Keratinocyte (primary cell): ENCODE measurements around the gene GPATCH4. TPM values are rescaled to one million over a fixed set of nuclear protein-coding genes. Genes with fewer than 3 reads are reported as not detected.

ENCODE experiments used
- DNase-seq: peaks from one replicate; pipeline ENCODE4 v3.0.0-alpha.2; 2011; ENCODE audit warnings: low read depth, missing footprints, low spot score
- FAIRE-seq: peaks from 2 replicates; lab custom pipeline; 2011; peaks lifted over from hg19 to GRCh38; lab: Jason Lieb, UNC
- H2AFZ ChIP-seq: 2 replicates; pipeline ENCODE4 v1.6.0; 2012; ENCODE audit warnings: low read length, control low read depth, inconsistent platforms; ENCODE audit not compliant: control insufficient read depth
- H3K27ac ChIP-seq: 2 replicates; pipeline ENCODE4 v1.5.1; 2011; ENCODE audit warnings: low read length; ENCODE audit not compliant: control insufficient read depth, insufficient read depth
- H3K27me3 ChIP-seq: 3 replicates; pipeline ENCODE4 v1.6.0; 2011; ENCODE audit warnings: low read length; ENCODE audit not compliant: control insufficient read depth, insufficient read depth; ENCODE audit errors: extremely low read depth
- H3K36me3 ChIP-seq, 2 experiments: 2 replicates in 1 of 2; 3 replicates in 1 of 2; pipeline ENCODE4 v1.5.1; 2011; ENCODE audit warnings: low read length in 2 of 2, mild to moderate bottlenecking in 1 of 2; ENCODE audit not compliant: control insufficient read depth in 2 of 2, insufficient read depth in 2 of 2; ENCODE audit errors: extremely low read depth in 1 of 2
- H3K4me1 ChIP-seq: 3 replicates; pipeline ENCODE4 v1.5.1; 2011; ENCODE audit warnings: low read length; ENCODE audit not compliant: control insufficient read depth, insufficient read depth; ENCODE audit errors: extremely low read depth
- H3K4me2 ChIP-seq: 3 replicates; pipeline ENCODE4 v1.6.0; 2011; ENCODE audit warnings: low read depth, low read length; ENCODE audit not compliant: control insufficient read depth, insufficient read depth; ENCODE audit errors: extremely low read depth
- H3K4me3 ChIP-seq, 3 experiments: fragments of 200-600 bp in 1 of 3; sonication (generic) in 1 of 3; 2 replicates in 2 of 3; 3 replicates in 1 of 3; pipeline ENCODE4 v1.5.1; 2011 to 2016; ENCODE audit warnings: low read length in 3 of 3, mild to moderate bottlenecking in 3 of 3, control low read depth in 2 of 3, inconsistent platforms in 1 of 3, low read depth in 1 of 3, mixed read lengths in 1 of 3, mixed run types in 1 of 3, moderate library complexity in 1 of 3; ENCODE audit not compliant: control insufficient read depth in 2 of 3, insufficient read depth in 2 of 3; ENCODE audit errors: extremely low read depth in 1 of 3
- H3K79me2 ChIP-seq: 2 replicates; pipeline ENCODE4 v1.6.0; 2012; ENCODE audit warnings: low read length; ENCODE audit not compliant: control insufficient read depth, insufficient read depth
- H3K9ac ChIP-seq: 3 replicates; pipeline ENCODE4 v1.6.0; 2011; ENCODE audit warnings: low read length; ENCODE audit not compliant: control insufficient read depth, insufficient read depth; ENCODE audit errors: extremely low read depth
- H3K9me1 ChIP-seq: 3 replicates; pipeline ENCODE4 v1.6.0; 2011; ENCODE audit warnings: low read length; ENCODE audit not compliant: control insufficient read depth, insufficient read depth; ENCODE audit errors: extremely low read depth
- H3K9me3 ChIP-seq: 2 replicates; pipeline ENCODE4 v1.5.1; 2012; ENCODE audit warnings: low read depth, low read length; ENCODE audit not compliant: control insufficient read depth
- H4K20me1 ChIP-seq: 3 replicates; pipeline ENCODE4 v1.6.0; 2011; ENCODE audit warnings: low read length; ENCODE audit not compliant: control insufficient read depth, insufficient read depth; ENCODE audit errors: extremely low read depth
- EZH2 ChIP-seq: IDR thresholded peaks from one replicate; pipeline ENCODE4 v1.6.1; 2012; ENCODE audit warnings: inconsistent platforms, mild to moderate bottlenecking, low read length, moderate library complexity
- dilution Hi-C: fragments of 300-500 bp; cut with MboI; formaldehyde crosslinking; loops from one replicate; pipeline ENCODE4 v1.7.0; 2020; ENCODE audit warnings: low sequenced_read_pairs; ENCODE audit not compliant: extremely low pct_ligation_motif_present
- polyA plus RNA-seq, 5 experiments: library from polyadenylated mRNA; depleted of rRNA in 3 of 5; stranded (reverse) in 3 of 5; stranded (forward) in 1 of 5; unstranded in 1 of 5; fragments of >200 nt; gene quantifications; 1 replicate in 1 of 5; 2 replicates in 3 of 5; 3 replicates in 1 of 5; pipeline versions ENCODE4 v1.2.1 to v1.2.3, GENCODE V29; 2011 to 2012; ENCODE audit warnings: missing spikeins in 2 of 5, low read depth in 1 of 5, low replicate concordance in 1 of 5
- TF ChIP-seq, protein P1 (sequence below), 3 experiments: IDR thresholded peaks in 1 of 3; conservative IDR thresholded peaks in 1 of 3; optimal IDR thresholded peaks in 1 of 3; 2 replicates in 2 of 3; 3 replicates in 1 of 3; pipeline versions ENCODE3 to v1.5.1; 2011; ENCODE audit warnings: low read length in 3 of 3, mild to moderate bottlenecking in 3 of 3, moderate library complexity in 2 of 3, control low read depth in 1 of 3, inconsistent platforms in 1 of 3; ENCODE audit not compliant: insufficient read depth in 2 of 3; ENCODE audit errors: extremely low read depth in 1 of 3

GPATCH4 gene
- polyA plus RNA-seq, 1 donor (not counting 4 experiments of a cell fraction or from before 2014, with no cell fraction given): 43.5 TPM

DNA sequence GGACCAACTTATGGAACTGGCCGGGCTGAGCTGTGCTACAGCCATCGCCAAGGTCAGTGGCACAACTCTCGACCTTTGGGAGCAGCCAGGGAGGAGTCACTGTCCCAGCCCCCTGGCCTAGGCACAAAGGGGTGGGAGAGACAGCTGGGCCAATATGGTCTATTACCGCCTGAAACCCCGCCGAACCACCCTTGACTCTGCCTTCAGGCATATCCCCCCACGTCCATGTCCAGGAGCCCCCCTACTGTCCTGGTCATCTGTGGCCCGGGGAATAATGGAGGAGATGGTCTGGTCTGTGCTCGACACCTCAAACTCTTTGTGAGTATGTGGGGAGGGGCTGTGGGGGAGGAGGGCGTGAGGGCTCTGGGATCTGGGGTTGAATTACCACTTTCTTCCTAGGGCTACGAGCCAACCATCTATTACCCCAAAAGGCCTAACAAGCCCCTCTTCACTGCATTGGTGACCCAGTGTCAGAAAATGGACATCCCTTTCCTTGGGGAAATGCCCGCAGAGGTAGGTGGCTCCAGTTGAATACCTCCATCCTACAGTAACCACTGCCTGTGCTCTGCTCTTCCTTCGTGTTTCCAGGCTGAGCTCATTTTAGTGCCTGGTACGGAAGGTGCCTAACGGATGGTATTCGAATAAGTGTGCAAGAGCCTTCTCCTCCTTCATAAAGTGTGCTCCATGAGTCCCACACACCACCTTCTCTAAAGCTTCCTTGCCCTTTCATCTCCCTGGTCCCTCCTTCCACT, 8.9 kb downstream of the GPATCH4 start:
- H3K27ac ChIP-seq: peak overlapping the region; percentile 87
- FAIRE-seq: no peak
- dilution Hi-C loops: no loop called here

DNA sequence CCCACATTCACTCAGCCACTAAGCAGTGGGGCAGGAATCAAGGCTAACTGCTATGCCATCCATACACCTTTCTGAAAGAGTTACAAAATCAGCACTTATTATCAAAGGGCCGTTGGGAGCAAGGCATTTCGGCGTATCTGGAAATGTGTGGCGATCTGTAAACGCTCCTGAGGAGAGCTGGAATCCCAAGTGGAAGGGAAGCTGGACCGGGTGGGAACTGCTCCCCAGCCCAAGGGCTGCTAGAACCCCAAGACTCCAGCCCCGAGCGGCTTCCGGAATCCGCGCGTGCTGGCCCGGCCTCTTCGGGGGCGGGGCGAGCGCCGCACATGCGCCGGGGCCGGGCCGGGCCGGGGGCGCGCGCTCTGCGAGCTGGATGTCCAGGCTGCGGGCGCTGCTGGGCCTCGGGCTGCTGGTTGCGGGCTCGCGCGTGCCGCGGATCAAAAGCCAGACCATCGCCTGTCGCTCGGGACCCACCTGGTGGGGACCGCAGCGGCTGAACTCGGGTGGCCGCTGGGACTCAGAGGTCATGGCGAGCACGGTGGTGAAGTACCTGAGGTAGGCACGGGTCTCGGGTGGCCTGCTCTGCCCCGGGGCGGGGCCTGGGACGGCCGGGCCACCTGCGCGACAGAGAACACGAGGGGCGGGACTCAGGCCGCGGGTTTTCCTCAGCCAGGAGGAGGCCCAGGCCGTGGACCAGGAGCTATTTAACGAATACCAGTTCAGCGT, 9.7 kb downstream of the GPATCH4 start, which contains the start of gene NAXE:
Gene NAXE, plus strand, starts transcription at position 345 of the 726 bp plus-strand sequence. Its CDS starts 29 bp downstream, at position 374.
- Histone ChIP-seq H3K4me3 (peak within 1 kb of the TSS; percentile 73 to 88 (median 88)), H3K36me3 (peaks cover 24 to 29% of the 10 kb centered on the region in 2 experiments), H3K79me2 (peaks cover 11% of the 10 kb centered on the region), H3K27ac (peak within 1 kb of the TSS; percentile 87), H3K27me3 (no peaks in the 10 kb centered on the region), H3K9ac (peak within 1 kb of the TSS; percentile 86), H3K9me1 (no peaks in the 10 kb centered on the region), H3K9me3 (no peaks in the 10 kb centered on the region), H3K4me1 (peaks cover 13% of the 10 kb centered on the region), H2AFZ (peak within 1 kb of the TSS; percentile 99), H3K4me2 (peak within 1 kb of the TSS; percentile 99), H4K20me1 (no peaks in the 10 kb centered on the region)
- DNase-seq (no peak), FAIRE-seq (no peak)
- dilution Hi-C loops: no loop called here
- TF ChIP-seq, protein P1, sequence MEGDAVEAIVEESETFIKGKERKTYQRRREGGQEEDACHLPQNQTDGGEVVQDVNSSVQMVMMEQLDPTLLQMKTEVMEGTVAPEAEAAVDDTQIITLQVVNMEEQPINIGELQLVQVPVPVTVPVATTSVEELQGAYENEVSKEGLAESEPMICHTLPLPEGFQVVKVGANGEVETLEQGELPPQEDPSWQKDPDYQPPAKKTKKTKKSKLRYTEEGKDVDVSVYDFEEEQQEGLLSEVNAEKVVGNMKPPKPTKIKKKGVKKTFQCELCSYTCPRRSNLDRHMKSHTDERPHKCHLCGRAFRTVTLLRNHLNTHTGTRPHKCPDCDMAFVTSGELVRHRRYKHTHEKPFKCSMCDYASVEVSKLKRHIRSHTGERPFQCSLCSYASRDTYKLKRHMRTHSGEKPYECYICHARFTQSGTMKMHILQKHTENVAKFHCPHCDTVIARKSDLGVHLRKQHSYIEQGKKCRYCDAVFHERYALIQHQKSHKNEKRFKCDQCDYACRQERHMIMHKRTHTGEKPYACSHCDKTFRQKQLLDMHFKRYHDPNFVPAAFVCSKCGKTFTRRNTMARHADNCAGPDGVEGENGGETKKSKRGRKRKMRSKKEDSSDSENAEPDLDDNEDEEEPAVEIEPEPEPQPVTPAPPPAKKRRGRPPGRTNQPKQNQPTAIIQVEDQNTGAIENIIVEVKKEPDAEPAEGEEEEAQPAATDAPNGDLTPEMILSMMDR (optimal IDR thresholded peaks at IDR 0.05 in 1 of 3, IDR thresholded peaks at IDR 0.05 in 1 of 3, conservative IDR thresholded peaks at IDR 0.05 in 1 of 3; ENCODE audit: extremely low read depth in 1 of 3, insufficient read depth in 2 of 3, low read length in 3 of 3): no peak
- no peak for TF ChIP-seq EZH2

More for the DNA sequence above, 8.9 kb downstream of the GPATCH4 start:
- H2AFZ ChIP-seq: peak overlapping the region; percentile 84
- peaks cover 11% of the 10 kb centered on the region for H3K4me1 ChIP-seq
- H3K79me2 ChIP-seq: peaks cover 11% of the 10 kb centered on the region
- DNase-seq: no peak
- no peaks in the 10 kb centered on the region for H3K27me3 ChIP-seq
- no peaks in the 10 kb centered on the region for H3K9me3 ChIP-seq
- peaks cover 27 to 36% of the 10 kb centered on the region in 2 experiments for H3K36me3 ChIP-seq
- H3K9me1 ChIP-seq: no peaks in the 10 kb centered on the region
- no peaks in the 10 kb centered on the region for H4K20me1 ChIP-seq
- TF ChIP-seq, protein P1 (optimal IDR thresholded peaks at IDR 0.05 in 1 of 3, IDR thresholded peaks at IDR 0.05 in 1 of 3, conservative IDR thresholded peaks at IDR 0.05 in 1 of 3; ENCODE audit: extremely low read depth in 1 of 3, insufficient read depth in 2 of 3, low read length in 3 of 3): no peak
- no peak for TF ChIP-seq EZH2
- peak overlapping the region; percentile 73 to 88 (median 88) for H3K4me3 ChIP-seq
- H3K4me2 ChIP-seq: peak overlapping the region; percentile 99
- H3K9ac ChIP-seq: peak overlapping the region; percentile 86
